HTR-8/SVneo (cell line): Measurements from ENCODE around the gene CITED1.

Source experiments
- DNase-seq: peaks from one replicate; pipeline ENCODE4 v3.0.0; 2011; ENCODE audit warnings: low spot score, mixed read lengths; ENCODE audit not compliant: insufficient read length
- FAIRE-seq: peaks from 2 replicates; lab custom pipeline; 2011; peaks lifted over from hg19 to GRCh38; lab: Jason Lieb, UNC

Gene CITED1

DNA sequence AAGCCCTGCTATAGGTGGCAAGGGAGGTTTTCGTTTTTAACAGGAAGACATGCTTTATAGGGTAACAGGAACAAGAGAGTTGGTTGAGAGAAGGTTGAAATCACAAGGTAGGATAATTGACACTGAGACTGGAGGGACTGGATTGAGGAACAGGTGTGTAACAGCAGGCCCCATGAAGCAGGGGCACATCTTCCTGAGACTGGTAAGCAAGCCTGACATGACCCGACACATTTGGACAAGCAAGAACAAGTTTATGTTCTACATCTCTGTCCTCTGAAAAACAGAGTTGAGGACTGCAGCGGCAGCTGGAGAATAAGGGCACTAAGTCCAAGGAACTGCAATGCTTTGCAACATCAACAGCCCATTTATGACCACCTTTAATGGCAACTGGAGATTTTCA lies 33.9 kb downstream of the CITED1 start:
- peak; percentile 16 for FAIRE-seq
- no peak for DNase-seq

DNA sequence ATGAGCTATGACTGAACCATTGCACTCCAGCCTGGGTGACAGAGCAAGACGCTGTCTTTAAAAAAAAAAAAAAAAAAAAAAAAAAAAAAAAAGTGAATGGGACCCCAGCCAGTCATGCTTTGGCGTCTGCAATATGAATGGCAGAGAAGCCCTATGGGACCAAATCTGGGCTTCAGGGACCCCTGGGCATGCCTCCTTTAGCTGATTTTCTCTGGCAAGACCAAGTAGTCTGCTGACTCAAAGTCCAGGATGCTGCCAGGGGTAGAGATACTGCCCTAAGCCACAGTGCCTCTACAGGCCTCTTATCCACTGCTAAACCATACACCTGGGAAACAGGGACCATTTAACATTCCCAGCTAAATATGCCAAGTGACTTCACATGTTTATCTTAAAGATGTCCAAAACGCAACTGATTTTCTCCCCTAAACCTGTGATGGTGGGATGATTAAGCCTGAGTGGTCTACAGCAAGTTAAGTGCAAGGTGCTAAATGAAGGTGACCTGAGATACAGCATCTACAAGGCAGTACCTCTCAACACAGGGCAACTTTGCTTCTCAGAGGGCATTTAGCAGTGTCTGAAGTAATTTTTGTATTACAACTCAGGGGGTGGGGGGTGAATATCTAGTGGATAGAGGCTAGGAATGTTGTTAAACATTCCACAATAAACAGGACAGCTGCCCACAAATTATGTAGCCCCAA lies 34.5 kb downstream of the CITED1 start:
- DNase-seq (no peak), FAIRE-seq (no peak)

DNA sequence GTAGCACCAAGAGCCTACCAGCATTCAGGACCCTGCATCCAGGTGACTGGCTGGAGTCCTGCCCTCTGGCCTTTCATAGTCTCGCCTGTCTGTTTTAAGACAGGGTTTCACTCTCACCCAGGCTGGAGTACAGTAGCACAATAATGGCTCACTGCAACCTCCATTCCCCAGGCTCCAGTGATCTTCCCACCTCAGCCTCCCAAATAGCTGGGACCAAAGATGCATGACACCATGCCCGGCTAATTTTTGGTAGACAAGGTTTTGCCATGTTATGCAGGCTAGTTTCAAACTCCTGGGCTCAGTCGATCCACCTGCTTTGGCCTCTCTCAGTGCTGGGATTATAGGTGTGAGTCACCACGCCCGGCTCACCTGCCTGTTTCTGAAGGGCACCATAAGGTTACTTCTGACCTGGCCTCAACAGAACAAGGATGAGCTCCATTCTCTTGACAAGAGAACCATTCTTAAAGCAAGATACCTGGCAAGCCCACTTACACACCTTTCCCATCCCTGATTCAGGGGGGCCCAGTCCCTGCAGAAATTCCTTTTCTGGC lies 35.3 kb downstream of the CITED1 start:
- peak; percentile 16 for FAIRE-seq
- DNase-seq: no peak

DNA sequence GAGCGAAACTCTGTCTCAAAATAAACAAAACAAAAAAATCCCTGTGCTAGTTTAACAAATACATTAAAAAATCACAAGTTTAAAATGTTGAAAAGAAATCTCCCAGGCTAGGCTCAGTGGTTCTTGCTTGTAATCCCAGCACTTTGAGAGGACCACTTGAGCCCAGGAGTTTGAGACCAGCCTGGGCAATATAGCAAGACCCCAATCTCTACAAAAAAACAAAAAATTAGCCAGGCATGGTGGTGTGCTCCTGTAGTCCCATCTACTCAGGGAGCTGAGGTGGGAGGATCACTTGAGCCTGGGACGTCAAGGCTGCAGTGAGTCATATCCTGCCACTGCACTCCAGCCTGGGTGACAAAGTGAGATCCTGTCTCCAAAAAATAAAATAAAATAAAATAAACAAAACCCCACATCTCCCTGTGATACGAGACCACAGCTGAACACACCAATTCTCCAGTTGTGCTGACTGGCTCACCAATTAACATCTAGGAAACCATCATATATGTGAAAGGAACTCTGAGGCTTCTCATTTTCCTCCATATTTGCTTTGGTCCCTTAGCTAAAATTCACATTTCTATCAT lies 36.0 kb downstream of the CITED1 start:
- peak; percentile 36 for FAIRE-seq
- DNase-seq: no peak

DNA sequence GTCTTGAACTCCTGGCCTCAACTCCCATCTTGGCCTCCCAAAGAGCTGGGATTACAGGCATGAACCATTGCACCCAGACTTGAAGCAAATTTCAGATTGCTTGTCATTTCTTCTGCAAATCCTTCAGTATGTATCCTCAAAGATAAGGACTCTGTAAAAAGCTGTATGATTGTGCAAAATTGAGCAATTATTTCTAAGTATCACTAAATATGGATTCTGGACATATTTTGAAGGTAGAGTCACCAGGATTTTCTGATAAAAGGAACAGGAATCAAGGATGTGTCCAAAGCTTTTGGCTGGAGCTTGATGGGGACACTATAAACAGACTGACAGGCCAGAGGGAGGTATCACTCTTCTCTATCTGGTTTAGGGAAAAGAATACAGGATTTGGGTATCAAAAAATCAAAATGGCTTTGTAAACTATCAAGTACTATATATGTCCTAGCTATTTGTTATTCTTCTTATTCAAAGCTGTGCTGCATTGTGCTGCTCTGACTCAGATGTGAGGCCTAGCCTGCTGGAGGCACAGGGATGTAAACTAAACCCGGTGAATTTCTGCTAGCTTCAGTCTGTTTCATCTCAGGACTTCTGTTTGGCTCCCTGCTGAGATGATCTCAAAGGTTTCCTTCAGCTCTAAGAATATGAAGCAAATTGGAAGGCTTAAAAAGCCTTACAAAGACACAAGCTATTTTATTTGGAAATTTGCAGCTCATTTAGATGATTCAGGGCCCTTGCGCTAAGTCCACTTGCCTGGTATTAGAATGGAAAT lies 36.9 kb downstream of the CITED1 start:
- FAIRE-seq (no peak), DNase-seq (no peak)

DNA sequence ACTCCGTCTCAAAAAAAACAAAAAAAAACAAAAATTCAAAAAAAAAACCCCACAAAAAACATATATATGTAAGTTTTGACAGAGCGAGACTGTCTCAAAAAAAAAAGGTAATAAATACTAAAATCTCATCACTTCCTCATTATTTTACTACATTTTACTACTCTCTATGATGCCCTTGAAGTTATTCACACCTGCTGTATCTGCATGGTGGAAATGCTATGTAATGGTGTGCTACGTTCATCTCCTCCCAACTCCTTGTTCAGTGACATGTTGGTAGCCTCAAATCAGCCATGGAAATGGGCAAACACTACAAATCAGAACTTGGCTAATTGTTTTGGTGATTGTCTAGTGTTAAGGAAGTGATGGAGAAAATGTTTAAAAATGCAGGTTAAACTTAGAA lies 40.5 kb downstream of the CITED1 start:
- no peak for DNase-seq
- FAIRE-seq: no peak

DNA sequence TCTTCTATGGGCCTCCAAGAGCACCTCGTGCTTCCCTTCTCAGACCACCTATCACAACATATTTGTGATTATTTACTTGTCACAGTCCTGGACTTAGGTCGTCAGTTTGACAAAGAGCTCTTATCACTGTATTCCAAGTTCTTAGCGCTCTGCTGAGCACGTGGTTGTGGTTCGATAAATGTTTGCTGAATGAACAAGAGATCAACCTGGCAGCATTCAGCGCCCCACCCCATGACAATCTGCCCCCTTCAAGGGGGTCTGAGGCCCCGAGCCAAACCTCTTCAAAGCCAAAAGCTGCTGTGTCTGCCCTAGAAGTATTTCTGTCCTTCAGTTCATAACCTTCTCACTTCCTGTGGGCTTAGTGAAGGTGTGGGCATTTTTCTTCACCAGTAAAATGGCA lies 43.6 kb downstream of the CITED1 start:
- no peak for DNase-seq

DNA sequence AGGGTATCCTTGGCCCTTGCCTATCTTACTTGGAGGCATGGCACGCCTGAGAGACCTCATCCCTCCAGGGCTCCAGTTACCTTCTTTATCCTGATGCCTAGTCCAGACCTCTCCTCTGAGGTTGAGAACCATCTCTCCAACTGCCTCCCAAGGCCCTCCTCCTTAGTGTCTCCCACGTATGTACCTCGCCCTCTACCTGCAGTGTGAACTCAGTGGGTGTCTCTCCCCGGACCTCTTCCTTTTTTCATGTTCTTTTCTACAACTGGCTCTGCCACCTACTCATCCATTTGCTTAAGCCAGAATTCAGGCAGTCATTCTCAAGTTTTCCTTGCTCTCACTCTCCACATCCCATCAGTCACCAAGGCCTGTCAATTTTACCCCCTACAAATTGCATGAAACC lies 45.3 kb downstream of the CITED1 start:
- no peak for DNase-seq
- no peak for FAIRE-seq

More for the DNA sequence above, 43.6 kb downstream of the CITED1 start:
- no peak for FAIRE-seq

DNA sequence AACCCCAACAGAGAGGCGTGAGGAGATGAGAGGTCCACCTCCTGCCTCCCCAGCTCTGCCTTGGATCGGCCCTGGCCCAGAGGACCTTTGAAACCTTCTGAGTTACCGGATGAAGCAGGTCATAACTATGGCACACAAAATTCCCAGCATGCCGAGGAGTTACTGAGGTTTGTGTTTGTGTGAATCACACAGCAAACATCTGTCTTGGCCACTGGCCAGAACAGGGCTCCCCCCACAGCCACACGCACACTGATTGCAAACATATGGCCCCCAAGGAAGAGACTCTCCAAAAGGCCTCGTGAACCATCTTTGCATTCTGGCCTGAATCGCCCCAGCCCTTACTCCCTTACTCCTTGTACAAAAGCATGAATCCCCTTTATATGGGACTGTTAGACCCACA lies 47.5 kb downstream of the CITED1 start:
- peak; percentile 71 for FAIRE-seq
- DNase-seq: no peak

DNA sequence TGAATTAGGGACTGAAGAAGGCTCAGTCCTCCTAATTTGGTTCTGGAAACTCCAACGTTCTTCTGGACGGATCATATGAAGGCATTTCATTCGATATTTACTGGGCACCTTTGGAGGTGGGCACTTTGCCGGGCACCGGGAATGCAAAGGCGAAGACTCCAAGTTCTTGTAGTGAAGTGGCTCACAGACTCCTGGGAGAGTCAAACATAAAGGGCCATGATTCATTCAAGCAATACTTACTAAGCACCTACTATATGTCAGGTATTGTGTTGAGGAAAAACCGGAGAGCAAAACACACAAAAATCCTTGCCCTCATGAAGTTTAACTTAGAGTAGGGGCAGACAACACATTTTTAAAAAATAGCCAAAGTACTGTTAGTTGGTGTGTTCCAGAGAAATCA lies 49.9 kb downstream of the CITED1 start:
- FAIRE-seq (no peak), DNase-seq (no peak)

DNA sequence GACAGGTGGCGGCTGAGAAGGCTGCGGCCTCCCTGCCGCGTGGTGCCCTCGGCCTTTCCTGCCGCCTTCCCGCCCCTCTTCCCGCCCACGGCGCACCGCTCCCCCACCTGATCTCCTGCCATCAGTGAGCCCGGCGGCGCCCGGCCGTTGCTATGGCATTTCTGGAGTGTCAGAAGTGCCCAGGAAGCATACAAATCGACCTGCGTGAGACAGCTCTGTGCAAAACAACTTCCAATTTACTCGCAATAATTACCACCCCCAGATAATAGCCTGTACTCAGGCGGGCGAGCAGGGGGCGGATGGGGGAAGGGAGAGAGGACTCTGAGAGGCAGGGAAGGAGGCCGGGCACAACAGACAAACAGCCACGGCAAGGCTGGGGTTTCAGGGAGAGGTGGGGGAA lies 50.3 kb downstream of the CITED1 start:
- FAIRE-seq (no peak), DNase-seq (no peak)

DNA sequence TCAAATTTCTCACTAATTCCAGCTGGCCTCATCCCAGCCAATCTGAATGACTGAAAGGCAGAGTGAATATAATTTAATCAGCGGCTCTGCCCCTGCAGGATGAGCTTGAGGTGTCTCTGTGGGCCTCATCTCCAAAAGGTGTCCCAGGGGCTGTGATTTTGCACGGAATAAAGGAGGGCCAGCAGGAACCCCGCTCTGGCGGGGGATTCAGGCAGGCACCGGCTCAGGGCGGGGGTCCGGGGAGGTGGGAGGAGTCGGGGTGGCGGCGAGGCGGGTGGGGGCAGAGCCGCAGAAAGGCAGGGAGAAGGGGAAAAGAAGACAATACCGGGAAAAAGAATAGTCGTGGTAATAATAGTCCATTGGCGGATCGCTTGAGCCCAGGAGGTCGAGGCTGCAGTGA lies 50.9 kb downstream of the CITED1 start:
- FAIRE-seq (no peak), DNase-seq (no peak)

DNA sequence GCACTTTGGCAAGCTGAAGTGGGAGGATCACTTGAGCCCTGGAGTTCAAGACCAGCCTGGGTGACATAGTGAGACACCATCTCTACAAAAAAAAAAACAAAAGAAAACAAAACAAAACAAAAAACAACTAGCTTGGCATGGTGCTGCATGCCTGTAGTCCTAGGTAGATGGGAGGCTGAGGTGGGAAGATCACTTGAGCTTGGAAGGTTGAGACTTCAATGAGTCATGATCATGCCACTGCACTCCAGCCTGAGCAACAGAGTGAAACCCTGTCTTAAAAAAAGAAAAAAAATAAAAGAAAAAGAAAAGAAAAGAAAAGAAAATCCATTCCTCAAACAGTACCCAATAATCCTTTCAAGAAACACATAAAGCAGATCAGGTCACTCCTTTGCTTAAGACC lies 52.0 kb downstream of the CITED1 start:
- DNase-seq (no peak), FAIRE-seq (no peak)
